K562 (cell line): ENCODE results near the gene RYR1. TPM values are rescaled to one million over a fixed set of nuclear protein-coding genes. Genes with fewer than 3 reads are reported as not detected.
A peak's percentile ranks its signal among the peaks of the same experiment; 100 is the strongest.

Experiments used
- ATAC-seq: fragments of 200-7000 bp; cut with Tn5 transposase; 3 replicates; pipeline ENCODE4 v1.9.1; 2020; ENCODE audit warnings: moderate library complexity
- BruUV-seq: library from RNA; stranded (reverse); fragments of 400-500 nt; replicated peaks from 2 replicates; lab custom pipeline; 2021; lab: Mats Ljungman, UMichigan
- CTCF ChIA-PET: fragments of 300-600 bp; formaldehyde crosslinking; extraction: SDS; loops from one replicate; lab custom pipeline; 2021; ENCODE audit warnings: low intra/inter-chr PET ratio; lab: Yijun Ruan, JAX
- POLR2A ChIA-PET: fragments of 300-600, 350-650 bp; sonication (Branson Sonifier 250); formaldehyde crosslinking; extraction: SDS; loops from one replicate; lab custom pipeline; 2021; ENCODE audit warnings: antibody characterized with exemption, inconsistent platforms; lab: Yijun Ruan, JAX
- DNase-seq, 4 experiments: peaks; one replicate each; pipeline versions ENCODE4 v3.0.0 to v3.0.0-alpha.2; 2011 to 2018; ENCODE audit warnings: low spot score in 3 of 4, mixed read lengths in 3 of 4; ENCODE audit errors: extremely low read depth in 1 of 4
- FAIRE-seq: peaks from 2 replicates; lab custom pipeline; 2011; peaks lifted over from hg19 to GRCh38; lab: Jason Lieb, UNC
- H2AFZ ChIP-seq: 2 replicates; pipeline ENCODE4 v1.6.0; 2011; ENCODE audit warnings: low read depth, low read length, control low read depth, inconsistent platforms
- H3K27ac ChIP-seq: fragments of 200-600 bp; 3 replicates; pipeline ENCODE4 v1.8.0; 2011; ENCODE audit warnings: low read depth, mild to moderate bottlenecking, control low read depth, inconsistent platforms, low read length, moderate library complexity, mixed read lengths; ENCODE audit errors: extremely low read depth
- H3K27me3 ChIP-seq, 2 experiments: fragments of 300-600 bp in 1 of 2; 2 replicates in 1 of 2; 3 replicates in 1 of 2; pipeline versions ENCODE4 v1.6.0 to v1.8.0; 2011; ENCODE audit warnings: inconsistent platforms in 2 of 2, low read length in 2 of 2, mild to moderate bottlenecking in 1 of 2, mixed read lengths in 1 of 2, moderate library complexity in 1 of 2; ENCODE audit not compliant: control insufficient read depth in 2 of 2, insufficient read depth in 2 of 2
- H3K36me3 ChIP-seq: fragments of 300-600 bp; 3 replicates; pipeline ENCODE4 v1.8.0; 2011; ENCODE audit warnings: mild to moderate bottlenecking, low read length, inconsistent platforms; ENCODE audit not compliant: control insufficient read depth, insufficient read depth
- H3K4me1 ChIP-seq, 2 experiments: fragments of 200-600 bp in 1 of 2; replicated peaks in 1 of 2; 2 replicates in 1 of 2; 3 replicates in 1 of 2; pipeline versions ENCODE4 v1.5.1 to v1.8.0; 2011; ENCODE audit warnings: inconsistent platforms in 2 of 2, low read length in 2 of 2, mild to moderate bottlenecking in 1 of 2, mixed read lengths in 1 of 2, moderate library complexity in 1 of 2; ENCODE audit not compliant: control insufficient read depth in 2 of 2, insufficient read depth in 2 of 2
- H3K4me2 ChIP-seq: 2 replicates; pipeline ENCODE4 v1.6.1; 2011; ENCODE audit warnings: low read length, control low read depth, inconsistent platforms, mixed read lengths; ENCODE audit not compliant: insufficient read depth
- H3K4me3 ChIP-seq: fragments of 200-600 bp; sonication (generic), shearing (Covaris generic); 2 replicates; pipeline ENCODE4 v1.5.1; 2016; ENCODE audit warnings: control low read depth, inconsistent platforms
- H3K79me2 ChIP-seq: fragments of 200-600 bp; 3 replicates; pipeline ENCODE4 v1.8.0; 2011; ENCODE audit warnings: low read length, inconsistent platforms; ENCODE audit not compliant: control insufficient read depth, insufficient read depth
- H3K9ac ChIP-seq, 2 experiments: 2 replicates each; pipeline versions ENCODE4 v1.6.0 to v1.6.1; 2011; ENCODE audit warnings: low read depth in 2 of 2, low read length in 2 of 2, control low read depth in 1 of 2, inconsistent platforms in 1 of 2, mild to moderate bottlenecking in 1 of 2, mixed read lengths in 1 of 2; ENCODE audit not compliant: insufficient read depth in 1 of 2
- H3K9me1 ChIP-seq: one replicate; pipeline ENCODE4 v1.6.0; 2011; ENCODE audit warnings: inconsistent platforms, mild to moderate bottlenecking, low read length, moderate library complexity; ENCODE audit not compliant: control insufficient read depth, insufficient read depth
- H3K9me3 ChIP-seq: replicated peaks from 2 replicates; pipeline ENCODE4 v1.5.1; 2011; ENCODE audit warnings: low read depth, low read length, inconsistent platforms; ENCODE audit not compliant: control insufficient read depth, insufficient read depth
- H4K20me1 ChIP-seq: replicated peaks from 2 replicates; pipeline ENCODE4 v1.6.1; 2011; ENCODE audit warnings: low read length, inconsistent platforms, mixed read lengths; ENCODE audit not compliant: control insufficient read depth, insufficient read depth
- BCOR ChIP-seq: fragments of 450-650 bp; IDR thresholded peaks from 2 replicates; pipeline ENCODE4 v1.6.1; 2016
- ESRRA ChIP-seq: fragments of 450-650 bp; IDR thresholded peaks from 2 replicates; pipeline ENCODE4 v1.6.1; 2014; ENCODE audit warnings: low read depth, mild to moderate bottlenecking, moderate library complexity, borderline replicate concordance
- ETV5 ChIP-seq: sonication (generic); formaldehyde crosslinking; IDR thresholded peaks from 2 replicates; pipeline ENCODE4 v1.4.0; 2020; ENCODE audit warnings: low read depth, mild to moderate bottlenecking, missing genetic modification reagents
- KDM1A ChIP-seq, 2 experiments: fragments of 450-650 bp; IDR thresholded peaks; 2 replicates each; pipeline ENCODE4 v1.6.1; 2016; ENCODE audit warnings: mild to moderate bottlenecking in 2 of 2
- KLF13 ChIP-seq: fragments of 450-650 bp; IDR thresholded peaks from 2 replicates; pipeline ENCODE4 v1.6.1; 2016; ENCODE audit warnings: missing genetic modification characterization, low read depth, mild to moderate bottlenecking, missing compliant biosample characterization, moderate library complexity, borderline replicate concordance
- MCM7 ChIP-seq, 2 experiments: fragments of 450-650 bp; IDR thresholded peaks; 2 replicates each; pipeline ENCODE4 v1.6.1; 2016 to 2018
- POLR2G ChIP-seq: fragments of 200-400 bp; formaldehyde crosslinking; IDR thresholded peaks from 2 replicates; pipeline ENCODE4 v1.6.1; 2017; ENCODE audit warnings: low read depth, mild to moderate bottlenecking, antibody characterized with exemption, low read length, moderate library complexity
- RBM25 ChIP-seq: fragments of 200-400 bp; formaldehyde crosslinking; IDR thresholded peaks from 2 replicates; pipeline ENCODE4 v1.6.1; 2018; ENCODE audit warnings: low read length, low read depth, moderate library complexity; ENCODE audit not compliant: severe bottlenecking
- SIX5 ChIP-seq, 2 experiments: IDR thresholded peaks; 2 replicates each; pipeline ENCODE4 v1.6.1; 2011; ENCODE audit warnings: low read length in 2 of 2, borderline replicate concordance in 1 of 2, low read depth in 1 of 2, mild to moderate bottlenecking in 1 of 2, moderate library complexity in 1 of 2; ENCODE audit not compliant: insufficient read depth in 1 of 2
- SMARCA5 ChIP-seq: fragments of 450-650 bp; IDR thresholded peaks from 2 replicates; pipeline ENCODE4 v1.6.1; 2016
- SREBF2 ChIP-seq: sonication (generic); formaldehyde crosslinking; IDR thresholded peaks from 2 replicates; pipeline ENCODE4 v1.4.0; 2020; ENCODE audit warnings: mild to moderate bottlenecking, missing genetic modification reagents
- TGIF2 ChIP-seq: sonication (generic); formaldehyde crosslinking; IDR thresholded peaks from 2 replicates; pipeline ENCODE4 v1.8.1; 2022; ENCODE audit warnings: mild to moderate bottlenecking, missing genetic modification reagents, moderate library complexity
- ZFP1 ChIP-seq: fragments of 450-650 bp; formaldehyde crosslinking; IDR thresholded peaks from 2 replicates; pipeline ENCODE4 v1.4.0; 2020; ENCODE audit warnings: mild to moderate bottlenecking, mixed read lengths
- ZNF408 ChIP-seq: fragments of 250-450 bp; sonication (Bioruptor Pico); IDR thresholded peaks from 2 replicates; pipeline ENCODE4 v1.4.0; 2020; ENCODE audit warnings: low read depth, mild to moderate bottlenecking, moderate library complexity
- WGBS: fragments of 100-300 bp; shearing (Covaris generic); methylation state at CpG from one replicate; pipeline ENCODE4 v1.1.6; 2016; ENCODE audit warnings: low coverage, mixed read lengths; ENCODE audit not compliant: insufficient coverage; ENCODE audit errors: missing lambda C conversion rate; 5-methylcytosine and 5-hydroxymethylcytosine counted together
- in situ Hi-C: fragments of 300-500 bp; cut with MboI; formaldehyde crosslinking; loops from 4 replicates; pipeline ENCODE4 v1.15.0; 2018; ENCODE audit warnings: inconsistent platforms, mixed read lengths
- intact Hi-C: fragments of 100-400 bp; cut with micrococcal nuclease; formaldehyde crosslinking; loops from 2 replicates; pipeline ENCODE4 v1.14.2; 2022
- polyA plus RNA-seq, 8 experiments: library from polyadenylated mRNA; depleted of rRNA in 4 of 8; stranded (reverse) in 5 of 8; unstranded in 3 of 8; fragments of >200 nt; fragmentation: Nextera tagmentation in 2 of 8; fragmentation: Illumina TruSeq in 1 of 8; extraction: Ambion mirVana in 2 of 8; extraction: Trizol in 1 of 8; gene quantifications; 2 replicates each; pipeline versions ENCODE4 v1.2.1 to v1.2.3, GENCODE V29; 2011 to 2014; ENCODE audit warnings: inconsistent platforms in 1 of 8, missing spikeins in 1 of 8
- total RNA-seq, 7 experiments: library from RNA; depleted of rRNA in 6 of 7; stranded (reverse); fragments of >200 nt in 6 of 7; fragmentation: Illumina TruSeq in 2 of 7; extraction: Trizol in 2 of 7; gene quantifications; 2 replicates each; pipeline versions ENCODE4 v1.2.1 to v1.2.3, GENCODE V29; 2011 to 2021; ENCODE audit warnings: low replicate concordance in 1 of 7
- TF ChIP-seq, protein P1 (sequence below): fragments of 250-450 bp; sonication (Bioruptor Pico); IDR thresholded peaks from 2 replicates; pipeline ENCODE4 v1.9.0; 2021; ENCODE audit warnings: mild to moderate bottlenecking
- TF ChIP-seq, protein P2 (sequence below): fragments of 250-450 bp; sonication (Bioruptor Pico); IDR thresholded peaks from 2 replicates; pipeline ENCODE4 v1.5.0; 2021; ENCODE audit warnings: mild to moderate bottlenecking, borderline replicate concordance
- TF ChIP-seq, protein P3 (sequence below): fragments of 450-650 bp; formaldehyde crosslinking; IDR thresholded peaks from 2 replicates; pipeline ENCODE4 v1.4.0; 2022; ENCODE audit warnings: missing genetic modification characterization
- TF ChIP-seq, protein P4 (sequence below): sonication (generic); formaldehyde crosslinking; IDR thresholded peaks from 2 replicates; pipeline ENCODE4 v1.8.0; 2022; ENCODE audit warnings: mild to moderate bottlenecking, missing genetic modification reagents, borderline replicate concordance

RYR1 gene
- total and polyA plus RNA-seq, 9 of the 15 experiments (the other 6 are each of a cell fraction or from before 2014, with no cell fraction given): 0.11 to 7.4 (median 3.7) TPM

DNA sequence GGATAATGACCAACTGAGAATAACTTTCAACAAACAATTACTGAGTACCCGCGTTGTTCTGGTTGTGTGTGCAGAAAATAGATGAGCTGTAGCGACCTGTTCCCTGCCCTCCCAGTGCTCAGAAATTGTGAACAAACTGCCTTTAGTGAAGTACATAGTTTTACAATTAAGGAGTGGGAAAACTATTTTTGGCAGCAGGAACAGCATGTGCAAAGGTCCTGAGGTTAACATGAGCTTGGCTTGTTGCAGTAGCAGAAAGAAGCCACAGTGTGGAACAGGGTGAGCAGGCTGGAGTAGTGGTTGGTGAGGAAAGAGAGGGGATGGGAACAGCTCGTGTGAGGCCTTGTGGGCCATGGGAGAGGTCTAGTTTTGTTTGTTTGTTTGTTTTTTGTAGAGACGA, 16.0 kb downstream of the RYR1 start:
- H3K9me3 ChIP-seq: no peaks in the 10 kb centered on the region
- POLR2A ChIA-PET: interaction anchor here (1.5 kb wide), 1 partner anchor 24 kb away, joined by 4 read pairs; the partner anchor contains the start of gene RASGRP4
- in situ Hi-C loops (no loop called here), intact Hi-C loops (no loop called here)
- ATAC-seq (no peak), FAIRE-seq (no peak), DNase-seq (no peak)
- no TSS peak for BruUV-seq
- no peaks in the 10 kb centered on the region for H3K27me3 ChIP-seq
- no peak overlapping the region for H2AFZ ChIP-seq
- H3K27ac ChIP-seq: no peak overlapping the region
- H3K36me3 ChIP-seq: peaks cover 25% of the 10 kb centered on the region; the same call in 1 of the 3 replicates
- WGBS: 56% methylated on average over 5 of the region's 5 CpGs
- H3K4me2 ChIP-seq: no peak overlapping the region
- H3K4me3 ChIP-seq: no peak overlapping the region
- peaks cover 5 to 26% of the 10 kb centered on the region in 2 experiments for H3K4me1 ChIP-seq
- no peaks in the 10 kb centered on the region for H3K79me2 ChIP-seq
- CTCF ChIA-PET: no interaction called here
- H3K9me1 ChIP-seq: no peaks in the 10 kb centered on the region
- H4K20me1 ChIP-seq: no peaks in the 10 kb centered on the region
- H3K9ac ChIP-seq: no peak overlapping the region
- TF ChIP-seq, protein P1, sequence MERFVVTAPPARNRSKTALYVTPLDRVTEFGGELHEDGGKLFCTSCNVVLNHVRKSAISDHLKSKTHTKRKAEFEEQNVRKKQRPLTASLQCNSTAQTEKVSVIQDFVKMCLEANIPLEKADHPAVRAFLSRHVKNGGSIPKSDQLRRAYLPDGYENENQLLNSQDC (CRISPR knock-in tag): no peak
- TF ChIP-seq RBM25 (peak; percentile 76), ZFP1 (CRISPR knock-in tag) (no peak), ETV5 (CRISPR knock-in tag) (no peak), BCOR (peak; percentile 90), POLR2G (no peak), KDM1A (IDR thresholded peaks at IDR 0.05) (peak; percentile 49 to 65; a peak in 3 of 4 replicates), TGIF2 (CRISPR knock-in tag) (no peak), MCM7 (IDR thresholded peaks at IDR 0.05) (no peak), KLF13 (no peak), SREBF2 (CRISPR knock-in tag) (no peak), SMARCA5 (peak; percentile 58; the same call in 1 of the 2 replicates), SIX5 (IDR thresholded peaks at IDR 0.05; ENCODE audit: borderline replicate concordance in 1 of 2, insufficient read depth in 1 of 2, low read depth in 1 of 2, low read length in 2 of 2) (no peak), ZNF408 (CRISPR knock-in tag) (no peak), ESRRA (no peak)
- TF ChIP-seq, protein P2, sequence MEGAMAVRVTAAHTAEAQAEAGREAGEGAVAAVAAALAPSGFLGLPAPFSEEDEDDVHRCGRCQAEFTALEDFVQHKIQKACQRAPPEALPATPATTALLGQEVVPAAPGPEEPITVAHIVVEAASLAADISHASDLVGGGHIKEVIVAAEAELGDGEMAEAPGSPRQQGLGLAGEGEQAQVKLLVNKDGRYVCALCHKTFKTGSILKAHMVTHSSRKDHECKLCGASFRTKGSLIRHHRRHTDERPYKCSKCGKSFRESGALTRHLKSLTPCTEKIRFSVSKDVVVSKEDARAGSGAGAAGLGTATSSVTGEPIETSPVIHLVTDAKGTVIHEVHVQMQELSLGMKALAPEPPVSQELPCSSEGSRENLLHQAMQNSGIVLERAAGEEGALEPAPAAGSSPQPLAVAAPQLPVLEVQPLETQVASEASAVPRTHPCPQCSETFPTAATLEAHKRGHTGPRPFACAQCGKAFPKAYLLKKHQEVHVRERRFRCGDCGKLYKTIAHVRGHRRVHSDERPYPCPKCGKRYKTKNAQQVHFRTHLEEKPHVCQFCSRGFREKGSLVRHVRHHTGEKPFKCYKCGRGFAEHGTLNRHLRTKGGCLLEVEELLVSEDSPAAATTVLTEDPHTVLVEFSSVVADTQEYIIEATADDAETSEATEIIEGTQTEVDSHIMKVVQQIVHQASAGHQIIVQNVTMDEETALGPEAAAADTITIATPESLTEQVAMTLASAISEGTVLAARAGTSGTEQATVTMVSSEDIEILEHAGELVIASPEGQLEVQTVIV (CRISPR knock-in tag): no peak
- TF ChIP-seq, protein P3, sequence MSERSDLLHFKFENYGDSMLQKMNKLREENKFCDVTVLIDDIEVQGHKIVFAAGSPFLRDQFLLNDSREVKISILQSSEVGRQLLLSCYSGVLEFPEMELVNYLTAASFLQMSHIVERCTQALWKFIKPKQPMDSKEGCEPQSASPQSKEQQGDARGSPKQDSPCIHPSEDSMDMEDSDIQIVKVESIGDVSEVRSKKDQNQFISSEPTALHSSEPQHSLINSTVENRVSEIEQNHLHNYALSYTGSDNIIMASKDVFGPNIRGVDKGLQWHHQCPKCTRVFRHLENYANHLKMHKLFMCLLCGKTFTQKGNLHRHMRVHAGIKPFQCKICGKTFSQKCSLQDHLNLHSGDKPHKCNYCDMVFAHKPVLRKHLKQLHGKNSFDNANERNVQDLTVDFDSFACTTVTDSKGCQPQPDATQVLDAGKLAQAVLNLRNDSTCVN (CRISPR knock-in tag): no peak
- TF ChIP-seq, protein P4, sequence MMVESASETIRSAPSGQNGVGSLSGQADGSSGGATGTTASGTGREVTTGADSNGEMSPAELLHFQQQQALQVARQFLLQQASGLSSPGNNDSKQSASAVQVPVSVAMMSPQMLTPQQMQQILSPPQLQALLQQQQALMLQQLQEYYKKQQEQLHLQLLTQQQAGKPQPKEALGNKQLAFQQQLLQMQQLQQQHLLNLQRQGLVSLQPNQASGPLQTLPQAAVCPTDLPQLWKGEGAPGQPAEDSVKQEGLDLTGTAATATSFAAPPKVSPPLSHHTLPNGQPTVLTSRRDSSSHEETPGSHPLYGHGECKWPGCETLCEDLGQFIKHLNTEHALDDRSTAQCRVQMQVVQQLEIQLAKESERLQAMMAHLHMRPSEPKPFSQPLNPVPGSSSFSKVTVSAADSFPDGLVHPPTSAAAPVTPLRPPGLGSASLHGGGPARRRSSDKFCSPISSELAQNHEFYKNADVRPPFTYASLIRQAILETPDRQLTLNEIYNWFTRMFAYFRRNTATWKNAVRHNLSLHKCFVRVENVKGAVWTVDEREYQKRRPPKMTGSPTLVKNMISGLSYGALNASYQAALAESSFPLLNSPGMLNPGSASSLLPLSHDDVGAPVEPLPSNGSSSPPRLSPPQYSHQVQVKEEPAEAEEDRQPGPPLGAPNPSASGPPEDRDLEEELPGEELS (CRISPR knock-in tag): no peak
